ENCODE data around the gene CDH23. TPM values are rescaled to one million over a fixed set of nuclear protein-coding genes. Genes with fewer than 3 reads are reported as not detected.

Gene CDH23
- total RNA-seq, 3 donors from 2014 or later: 1.8 to 3.6 (median 3.0) TPM

DNA sequence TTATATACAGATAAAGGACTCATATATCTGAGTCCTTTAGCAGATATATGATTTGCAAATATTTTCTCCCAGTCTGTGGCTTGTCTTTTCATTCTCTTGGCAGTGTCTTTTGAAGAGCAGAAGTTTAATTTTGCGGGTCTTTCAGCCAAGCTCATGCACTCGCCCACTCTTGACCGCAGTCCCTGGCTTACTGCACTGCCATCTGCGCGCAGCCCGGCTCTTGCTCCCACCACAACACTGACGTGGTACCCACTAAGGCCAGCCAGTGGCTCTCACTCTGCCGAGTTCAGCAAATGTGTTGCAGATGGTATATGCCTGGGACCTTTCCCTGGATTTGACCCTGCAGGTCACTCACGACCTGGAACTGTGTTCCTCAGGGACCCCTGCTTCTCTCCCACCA is 74.3 kb downstream of the CDH23 start:
- ATAC-seq: no peak
- intact Hi-C loops (cut with DNase I, micrococcal nuclease): no loop called here
- TF ChIP-seq, protein P1, sequence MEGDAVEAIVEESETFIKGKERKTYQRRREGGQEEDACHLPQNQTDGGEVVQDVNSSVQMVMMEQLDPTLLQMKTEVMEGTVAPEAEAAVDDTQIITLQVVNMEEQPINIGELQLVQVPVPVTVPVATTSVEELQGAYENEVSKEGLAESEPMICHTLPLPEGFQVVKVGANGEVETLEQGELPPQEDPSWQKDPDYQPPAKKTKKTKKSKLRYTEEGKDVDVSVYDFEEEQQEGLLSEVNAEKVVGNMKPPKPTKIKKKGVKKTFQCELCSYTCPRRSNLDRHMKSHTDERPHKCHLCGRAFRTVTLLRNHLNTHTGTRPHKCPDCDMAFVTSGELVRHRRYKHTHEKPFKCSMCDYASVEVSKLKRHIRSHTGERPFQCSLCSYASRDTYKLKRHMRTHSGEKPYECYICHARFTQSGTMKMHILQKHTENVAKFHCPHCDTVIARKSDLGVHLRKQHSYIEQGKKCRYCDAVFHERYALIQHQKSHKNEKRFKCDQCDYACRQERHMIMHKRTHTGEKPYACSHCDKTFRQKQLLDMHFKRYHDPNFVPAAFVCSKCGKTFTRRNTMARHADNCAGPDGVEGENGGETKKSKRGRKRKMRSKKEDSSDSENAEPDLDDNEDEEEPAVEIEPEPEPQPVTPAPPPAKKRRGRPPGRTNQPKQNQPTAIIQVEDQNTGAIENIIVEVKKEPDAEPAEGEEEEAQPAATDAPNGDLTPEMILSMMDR (IDR thresholded peaks at IDR 0.05): no peak
- no peaks in the 10 kb centered on the region for H3K9me3 ChIP-seq
- no peak overlapping the region for H3K4me3 ChIP-seq
- no peaks in the 10 kb centered on the region for H3K36me3 ChIP-seq (ENCODE audit: low read depth)
- DNase-seq: no peak
- H3K4me1 ChIP-seq (ENCODE audit: low read depth): no peaks in the 10 kb centered on the region

- TF ChIP-seq, protein P1 (IDR thresholded peaks at IDR 0.05): no peak
- ATAC-seq (no peak), DNase-seq (no peak)
- intact Hi-C loops (cut with DNase I, micrococcal nuclease): no loop called here
- Histone ChIP-seq H3K36me3 (ENCODE audit: low read depth) (no peaks in the 10 kb centered on the region), H3K4me3 (no peak overlapping the region), H3K9me3 (no peaks in the 10 kb centered on the region), H3K4me1 (ENCODE audit: low read depth) (peaks cover 4% of the 10 kb centered on the region)
Measured at GRCh38 chr10:71471957-71472365, 75.2 kb downstream of the CDH23 start.

- ATAC-seq (no peak), DNase-seq (no peak)
- peaks cover 4% of the 10 kb centered on the region for H3K4me1 ChIP-seq (ENCODE audit: low read depth)
- TF ChIP-seq, protein P1 (IDR thresholded peaks at IDR 0.05): no peak
- no peaks in the 10 kb centered on the region for H3K9me3 ChIP-seq
- no peaks in the 10 kb centered on the region for H3K36me3 ChIP-seq (ENCODE audit: low read depth)
- no peak overlapping the region for H3K4me3 ChIP-seq
- intact Hi-C loops (cut with DNase I, micrococcal nuclease): no loop called here
Measured at GRCh38 chr10:71472466-71472865, 75.7 kb downstream of the CDH23 start.

DNA sequence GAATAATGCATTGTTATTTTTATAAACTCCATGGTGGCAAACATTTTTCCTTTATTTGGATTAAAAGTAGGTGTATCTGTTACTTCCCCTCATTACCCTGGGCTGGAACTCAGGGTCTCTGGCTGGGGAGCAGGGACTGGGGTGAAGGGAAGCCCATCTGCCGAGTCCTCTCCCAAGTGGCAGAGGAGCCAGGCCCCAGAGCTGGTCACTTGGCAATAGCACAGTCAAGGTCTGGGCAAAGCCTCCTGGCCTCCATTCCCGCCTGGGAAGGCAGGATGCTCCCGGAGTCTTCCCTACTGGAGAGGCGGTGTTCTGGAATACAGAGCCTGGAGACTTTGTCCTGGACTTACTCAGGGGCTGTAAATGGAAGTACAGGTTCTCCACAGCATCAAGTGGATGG is 76.2 kb downstream of the CDH23 start:
- H3K4me1 ChIP-seq (ENCODE audit: low read depth): peaks cover 4% of the 10 kb centered on the region

GRCh38 chr10:71473671-71474599 is 77.2 kb downstream of the CDH23 start:
- DNase-seq: no peak
- ATAC-seq: no peak
- no peak overlapping the region for H3K4me3 ChIP-seq
- TF ChIP-seq, protein P1 (IDR thresholded peaks at IDR 0.05): no peak
- intact Hi-C loops (cut with DNase I, micrococcal nuclease): no loop called here
- H3K36me3 ChIP-seq (ENCODE audit: low read depth): no peaks in the 10 kb centered on the region
- H3K9me3 ChIP-seq: no peaks in the 10 kb centered on the region
- H3K4me1 ChIP-seq (ENCODE audit: low read depth): peaks cover 4% of the 10 kb centered on the region

More for the DNA sequence above, 76.2 kb downstream of the CDH23 start:
- Histone ChIP-seq H3K4me3 (no peak overlapping the region), H3K9me3 (no peaks in the 10 kb centered on the region), H3K36me3 (ENCODE audit: low read depth) (no peaks in the 10 kb centered on the region)
- intact Hi-C loops (cut with DNase I, micrococcal nuclease): no loop called here
- no peak for DNase-seq
- TF ChIP-seq, protein P1 (IDR thresholded peaks at IDR 0.05): no peak
- ATAC-seq: no peak
